ENCODE measurements around the gene ORAI1.

DNA sequence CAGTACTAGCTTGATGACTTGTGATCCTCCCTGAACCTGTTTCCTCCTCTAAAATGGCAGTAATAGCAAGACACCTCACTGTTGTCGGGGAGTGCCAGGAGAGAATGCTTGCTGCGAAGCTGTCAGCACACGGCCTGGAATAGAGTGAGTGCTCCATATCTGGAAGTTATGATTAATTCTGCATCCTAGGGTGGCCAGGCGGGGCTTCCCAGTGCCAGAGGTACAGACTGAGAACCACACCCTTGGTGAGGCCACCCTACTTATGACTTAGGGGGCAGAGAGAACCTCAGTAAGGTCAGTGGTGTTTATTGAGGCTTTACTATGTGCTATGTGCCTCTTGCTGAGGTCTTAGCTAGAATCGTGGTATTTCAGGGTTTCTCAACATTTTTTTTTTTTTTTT is 23.0 kb downstream of the ORAI1 start:
- TF ChIP-seq KAT7 (CRISPR knock-in tag; IDR thresholded peaks at IDR 0.05; ENCODE audit: borderline replicate concordance) (no peak), RFX5 (IDR thresholded peaks at IDR 0.05; ENCODE audit: low read depth, low read length) (no peak), POLR2A (IDR thresholded peaks at IDR 0.05; ENCODE audit: insufficient read depth in 1 of 2, low read depth in 2 of 2, low read length in 2 of 2) (no peak), EP300 (IDR thresholded peaks at IDR 0.05; ENCODE audit: low read depth in 2 of 2, low read length in 2 of 2) (no peak), EP300 (CRISPR knock-in tag; IDR thresholded peaks at IDR 0.05; ENCODE audit: borderline replicate concordance) (no peak)
- TF ChIP-seq, protein P1, sequence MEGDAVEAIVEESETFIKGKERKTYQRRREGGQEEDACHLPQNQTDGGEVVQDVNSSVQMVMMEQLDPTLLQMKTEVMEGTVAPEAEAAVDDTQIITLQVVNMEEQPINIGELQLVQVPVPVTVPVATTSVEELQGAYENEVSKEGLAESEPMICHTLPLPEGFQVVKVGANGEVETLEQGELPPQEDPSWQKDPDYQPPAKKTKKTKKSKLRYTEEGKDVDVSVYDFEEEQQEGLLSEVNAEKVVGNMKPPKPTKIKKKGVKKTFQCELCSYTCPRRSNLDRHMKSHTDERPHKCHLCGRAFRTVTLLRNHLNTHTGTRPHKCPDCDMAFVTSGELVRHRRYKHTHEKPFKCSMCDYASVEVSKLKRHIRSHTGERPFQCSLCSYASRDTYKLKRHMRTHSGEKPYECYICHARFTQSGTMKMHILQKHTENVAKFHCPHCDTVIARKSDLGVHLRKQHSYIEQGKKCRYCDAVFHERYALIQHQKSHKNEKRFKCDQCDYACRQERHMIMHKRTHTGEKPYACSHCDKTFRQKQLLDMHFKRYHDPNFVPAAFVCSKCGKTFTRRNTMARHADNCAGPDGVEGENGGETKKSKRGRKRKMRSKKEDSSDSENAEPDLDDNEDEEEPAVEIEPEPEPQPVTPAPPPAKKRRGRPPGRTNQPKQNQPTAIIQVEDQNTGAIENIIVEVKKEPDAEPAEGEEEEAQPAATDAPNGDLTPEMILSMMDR (CRISPR knock-in tag; IDR thresholded peaks at IDR 0.05), result no peak
